GM18505 (cell line): Measurements from ENCODE around the gene PCSK6.

ENCODE experiments used
- ATAC-seq: cut with Tn5 transposase; IDR thresholded peaks from one replicate; pipeline ENCODE4 v1.9.1; 2021; ENCODE audit not compliant: unreplicated experiment
- POLR2A ChIP-seq: IDR thresholded peaks from 4 replicates; pipeline ENCODE4 v1.6.1; 2011; ENCODE audit warnings: borderline replicate concordance; ENCODE audit not compliant: insufficient read depth, insufficient read length; ENCODE audit errors: extremely low read depth

PCSK6 gene

DNA sequence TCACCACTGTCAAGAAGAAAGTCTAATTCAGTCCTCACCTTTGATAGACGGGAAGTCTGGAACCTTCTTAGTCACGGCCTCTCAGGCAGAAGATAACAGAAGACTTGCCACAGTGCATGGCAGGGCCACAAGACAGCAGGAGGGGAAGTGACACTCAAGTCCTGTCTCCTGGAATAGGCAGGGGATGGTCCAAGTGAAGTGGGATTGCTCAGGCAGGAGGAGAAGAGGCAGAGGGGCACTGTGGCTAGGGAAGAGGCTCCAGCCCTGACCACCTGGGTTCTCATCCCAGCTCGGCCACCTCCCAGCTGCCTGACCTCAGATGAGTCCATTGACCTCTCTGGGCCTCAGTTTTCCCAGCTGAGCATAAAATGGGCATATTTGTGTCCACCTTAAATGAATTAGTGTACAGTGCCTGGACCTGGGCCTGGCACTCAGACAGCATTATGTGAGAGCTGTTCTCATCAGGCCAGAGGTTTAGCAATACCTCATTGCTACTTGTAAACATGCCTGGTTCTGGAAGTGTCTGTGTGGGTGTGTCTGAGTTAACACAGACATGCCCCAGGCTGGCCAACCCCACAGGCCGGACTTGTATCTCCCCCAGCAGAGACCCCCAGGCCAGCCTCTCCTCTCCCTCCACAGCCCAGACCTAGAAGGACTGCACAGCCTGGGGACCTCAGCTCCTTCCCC, 11.5 kb upstream of the PCSK6 start:
- ATAC-seq: no peak
- TF ChIP-seq POLR2A: no peak

- no peak for TF ChIP-seq POLR2A
- peak; percentile 65 for ATAC-seq
Observed at GRCh38 chr15:101499863-101500713, 10.6 kb upstream of the PCSK6 start.

DNA sequence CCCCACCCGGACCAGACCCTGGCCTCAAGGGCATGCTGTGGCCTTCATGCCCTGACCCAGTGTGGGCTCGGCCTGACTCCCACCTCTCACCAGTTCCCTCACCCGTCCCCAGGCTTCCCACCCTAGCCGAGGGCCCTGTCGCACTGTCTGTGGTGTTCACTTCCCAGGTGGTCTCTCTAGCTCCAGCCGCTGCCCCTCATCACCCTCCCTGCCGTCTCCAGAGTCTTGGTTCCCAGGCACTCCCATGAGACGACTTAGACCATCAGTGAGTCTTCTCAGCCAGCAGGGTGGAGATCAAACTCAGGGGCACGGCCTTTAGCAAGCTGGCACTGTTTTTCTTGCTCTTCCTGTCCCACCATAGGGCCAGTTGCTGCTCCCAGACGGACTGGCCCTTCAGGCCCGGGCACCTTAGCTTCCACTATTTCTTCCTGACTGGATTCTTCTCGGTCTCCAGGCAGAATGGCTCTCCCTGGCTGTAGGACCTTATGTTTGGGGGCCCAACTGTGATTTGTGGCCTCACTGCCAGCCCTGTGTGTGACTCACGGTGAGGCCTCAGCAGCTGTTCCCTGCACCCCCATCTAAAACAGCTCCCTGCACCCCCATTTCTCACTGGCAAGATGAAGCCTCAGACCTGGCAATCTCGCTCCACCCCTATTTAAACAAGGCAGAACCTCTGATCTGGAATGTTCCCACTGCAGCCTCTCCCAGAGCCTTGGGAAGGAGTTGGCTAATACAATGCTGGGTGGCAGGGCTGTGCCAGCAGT, 9.4 kb upstream of the PCSK6 start:
- no peak for TF ChIP-seq POLR2A
- no peak for ATAC-seq

DNA sequence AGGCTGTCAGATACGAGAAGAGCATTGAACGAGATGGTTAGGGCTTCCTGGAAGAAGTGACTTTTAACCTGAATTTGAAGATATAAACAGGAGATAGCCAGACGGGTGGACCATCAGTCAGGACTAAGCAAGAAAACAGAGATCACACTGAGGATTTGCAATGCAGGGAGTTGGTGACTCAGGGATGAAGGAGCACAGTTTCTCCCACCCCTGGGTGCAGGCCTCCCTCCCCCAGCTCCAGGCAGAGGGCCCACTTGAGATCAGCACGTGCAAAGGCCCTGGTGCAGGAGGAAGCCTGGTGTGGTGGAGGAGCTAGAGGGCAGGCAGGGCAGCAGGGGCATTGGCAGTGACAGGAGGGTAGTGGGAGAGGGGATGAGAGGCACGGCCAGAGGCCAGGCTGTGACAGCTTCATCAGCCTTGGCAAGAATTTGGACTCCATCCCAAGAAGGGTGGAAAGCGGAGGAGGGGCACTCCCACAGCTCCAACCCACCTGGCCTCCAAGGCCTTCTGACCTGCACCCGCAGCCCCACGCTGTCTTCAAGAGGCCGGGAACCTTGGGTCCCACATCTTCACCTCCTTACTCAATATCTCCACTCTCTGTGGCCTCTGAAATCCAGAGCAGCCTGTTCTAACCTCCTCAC, 8.7 kb upstream of the PCSK6 start:
- no peak for TF ChIP-seq POLR2A
- no peak for ATAC-seq

DNA sequence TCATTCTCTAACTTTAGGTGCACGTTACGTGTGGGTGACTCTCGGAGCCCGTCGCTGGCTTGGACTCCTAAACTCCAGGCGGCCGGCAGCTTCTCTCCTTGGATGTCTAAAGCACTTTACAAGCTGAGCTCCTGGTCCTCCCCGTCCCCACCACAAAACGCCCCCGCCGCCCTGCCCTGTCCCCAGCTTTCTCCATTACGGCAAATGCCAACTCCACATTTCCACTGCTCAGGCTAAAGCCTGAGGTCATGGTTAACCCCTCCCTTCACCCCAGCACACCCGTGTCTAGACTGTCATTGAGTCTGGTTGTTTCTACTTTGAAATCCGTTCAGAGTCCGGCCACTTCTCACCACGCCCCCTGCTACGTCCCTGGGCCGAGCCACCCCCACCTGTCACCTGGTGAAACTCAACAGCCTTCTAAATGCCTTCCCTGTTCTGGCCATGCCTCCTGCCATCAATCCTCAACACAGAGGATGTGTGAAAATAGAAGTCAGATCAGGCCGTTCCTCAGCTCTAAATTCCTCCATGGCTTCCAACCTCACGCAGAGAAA, 8.1 kb upstream of the PCSK6 start:
- no peak for TF ChIP-seq POLR2A
- no peak for ATAC-seq

GRCh38 chr15:101497017-101497416, 7.5 kb upstream of the PCSK6 start:
- TF ChIP-seq POLR2A: no peak
- ATAC-seq: no peak

GRCh38 chr15:101496198-101496986, 6.9 kb upstream of the PCSK6 start:
- no peak for ATAC-seq

DNA sequence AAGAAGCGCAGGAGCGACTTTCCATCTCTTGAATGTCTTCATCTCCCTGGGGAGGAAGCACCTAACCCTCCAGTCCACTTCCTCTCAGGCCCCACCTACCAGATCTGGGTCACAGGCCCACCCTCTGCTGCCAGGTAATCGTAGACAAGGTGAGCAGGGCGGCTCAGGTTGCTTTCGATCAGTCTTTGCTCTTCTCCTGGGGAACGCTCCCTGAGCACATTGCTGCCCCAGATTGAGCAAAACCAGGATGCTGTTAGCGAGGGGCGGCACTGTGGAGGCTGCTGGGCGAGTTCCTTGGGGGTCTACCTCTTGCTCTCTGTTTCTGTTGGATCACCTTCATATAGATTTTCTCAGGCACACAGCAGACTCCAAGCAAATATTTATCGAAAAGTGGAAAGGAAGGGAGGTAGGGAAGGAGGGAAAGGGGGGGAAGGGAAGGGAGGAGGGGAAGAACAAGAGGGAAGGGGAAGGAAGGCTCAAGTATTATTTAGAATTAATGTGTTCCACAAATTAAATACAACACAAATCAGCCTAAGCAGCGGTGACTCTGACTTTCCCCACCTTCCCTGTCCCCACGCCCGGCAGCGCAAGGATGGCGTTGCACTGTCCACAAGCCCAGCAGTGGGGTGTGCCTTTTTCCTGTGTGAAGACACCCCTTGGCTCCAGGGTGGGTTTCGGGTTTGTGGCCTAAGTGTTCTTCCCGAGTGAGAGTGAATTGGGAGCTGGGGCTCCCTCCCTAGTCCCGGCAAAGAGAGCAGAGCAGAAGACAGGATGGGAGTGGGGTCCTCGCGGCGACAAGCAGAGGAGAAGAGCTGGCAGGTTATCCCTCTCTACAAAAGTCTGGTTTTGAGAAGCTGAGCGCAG, 6.1 kb upstream of the PCSK6 start:
- no peak for ATAC-seq

More at GRCh38 chr15:101496198-101496986, 6.9 kb upstream of the PCSK6 start:
- TF ChIP-seq POLR2A: no peak

DNA sequence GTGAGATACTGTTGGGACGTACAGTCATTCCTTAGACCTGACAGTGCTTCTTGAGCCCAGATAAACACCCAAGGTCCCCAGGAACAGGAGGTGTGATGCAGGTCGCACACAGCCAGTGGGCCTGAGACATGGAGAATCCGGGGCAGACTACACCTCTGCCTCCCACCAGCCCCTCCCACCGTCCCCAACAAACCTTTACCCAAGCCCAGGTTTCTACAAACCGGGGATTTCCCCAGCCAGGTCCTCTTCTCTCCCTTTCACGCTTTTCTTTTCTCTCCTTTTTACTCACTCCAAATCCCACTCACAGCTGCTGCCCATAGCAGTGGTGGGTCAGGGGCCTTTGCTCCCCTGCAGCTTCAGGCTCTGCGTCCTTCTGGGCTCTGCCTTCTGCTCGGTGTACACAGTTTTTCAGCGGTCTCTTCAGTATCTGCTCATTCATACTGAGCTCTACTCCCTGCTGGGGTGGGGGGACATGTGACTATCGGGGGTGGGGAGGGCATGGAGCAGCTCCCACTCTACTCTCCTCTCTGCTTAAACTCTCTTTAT, 4.8 kb upstream of the PCSK6 start:
- TF ChIP-seq POLR2A: no peak
- no peak for ATAC-seq

More for the DNA sequence above, 6.1 kb upstream of the PCSK6 start:
- TF ChIP-seq POLR2A: no peak

DNA sequence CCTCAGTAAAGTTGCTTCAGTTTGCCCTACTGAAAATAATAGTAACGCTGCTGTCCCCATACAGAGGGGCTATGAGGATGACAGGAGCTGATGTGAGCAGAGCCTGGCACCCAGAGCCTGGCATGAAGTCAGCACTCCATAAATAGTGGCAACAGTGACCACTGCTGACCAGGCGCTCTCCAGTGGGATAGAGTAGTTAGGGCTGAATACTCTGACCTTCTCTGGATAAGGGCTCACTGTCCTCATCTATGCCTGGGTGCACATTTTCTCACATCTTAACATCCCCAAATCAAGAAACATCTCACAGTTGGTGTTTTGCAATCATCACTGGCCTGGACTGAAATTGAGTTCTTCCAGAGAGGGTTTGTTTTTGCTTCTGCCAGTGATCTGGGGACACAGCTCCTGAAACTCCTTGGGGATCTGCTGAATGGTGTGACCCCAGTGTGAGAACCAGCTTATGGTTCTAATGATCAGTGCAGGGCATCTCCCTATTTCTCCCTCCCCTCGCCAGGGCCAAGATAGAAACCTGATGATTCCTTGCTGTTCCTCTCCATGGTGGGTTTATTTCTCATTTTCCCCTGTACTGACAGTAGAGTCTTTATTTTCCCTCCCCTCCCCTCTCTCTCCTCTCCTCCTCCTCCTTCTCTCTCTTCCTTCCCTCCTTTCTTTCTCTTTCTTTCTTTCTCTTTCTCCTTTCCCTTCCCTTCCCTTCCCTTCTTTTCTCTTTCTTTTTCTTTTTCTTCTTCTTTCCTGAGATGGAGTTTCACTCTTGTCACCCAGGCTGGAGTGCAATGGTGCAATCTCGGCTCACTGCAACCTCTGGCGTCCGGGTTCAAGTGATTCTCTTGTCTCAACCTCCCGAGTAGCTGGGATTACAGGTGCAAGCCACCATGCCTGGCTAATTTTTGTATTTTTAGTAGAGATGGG, 3.5 kb upstream of the PCSK6 start:
- no peak for ATAC-seq
- no peak for TF ChIP-seq POLR2A
